Neural progenitor cell (in vitro differentiated cells): Measurements from ENCODE around the gene OR8U1.

Experiments
- EZH2phosphoT487 ChIP-seq: fragments of 200-600 bp; sonication (generic); IDR thresholded peaks from 2 replicates; pipeline ENCODE4 v1.6.1; 2017; ENCODE audit warnings: antibody characterized with exemption
- TF ChIP-seq, protein P1 (sequence below): fragments of 200-600 bp; sonication (generic); IDR thresholded peaks from 2 replicates; pipeline ENCODE4 v1.5.1; 2017; ENCODE audit warnings: antibody characterized with exemption, mild to moderate bottlenecking

DNA sequence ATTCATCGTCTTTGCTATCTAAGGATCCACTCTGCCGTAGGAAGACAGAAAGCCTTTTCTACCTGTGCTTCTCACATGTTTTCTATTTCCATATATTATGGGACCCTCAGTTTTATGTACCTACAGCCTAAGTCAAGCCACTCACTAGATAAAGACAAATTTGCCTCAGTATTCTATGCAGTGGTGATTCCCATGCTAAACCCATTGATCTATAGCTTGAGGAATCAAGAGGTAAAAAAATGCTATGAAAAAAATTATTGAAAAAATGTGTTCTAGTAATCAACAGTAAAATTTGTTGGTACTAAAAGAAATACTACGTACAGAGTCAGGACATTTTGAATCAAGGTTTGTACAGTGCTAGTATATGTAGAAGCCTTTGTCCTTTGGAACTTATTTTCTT lies 19.0 kb downstream of the OR8U1 start:
- TF ChIP-seq, protein P1, sequence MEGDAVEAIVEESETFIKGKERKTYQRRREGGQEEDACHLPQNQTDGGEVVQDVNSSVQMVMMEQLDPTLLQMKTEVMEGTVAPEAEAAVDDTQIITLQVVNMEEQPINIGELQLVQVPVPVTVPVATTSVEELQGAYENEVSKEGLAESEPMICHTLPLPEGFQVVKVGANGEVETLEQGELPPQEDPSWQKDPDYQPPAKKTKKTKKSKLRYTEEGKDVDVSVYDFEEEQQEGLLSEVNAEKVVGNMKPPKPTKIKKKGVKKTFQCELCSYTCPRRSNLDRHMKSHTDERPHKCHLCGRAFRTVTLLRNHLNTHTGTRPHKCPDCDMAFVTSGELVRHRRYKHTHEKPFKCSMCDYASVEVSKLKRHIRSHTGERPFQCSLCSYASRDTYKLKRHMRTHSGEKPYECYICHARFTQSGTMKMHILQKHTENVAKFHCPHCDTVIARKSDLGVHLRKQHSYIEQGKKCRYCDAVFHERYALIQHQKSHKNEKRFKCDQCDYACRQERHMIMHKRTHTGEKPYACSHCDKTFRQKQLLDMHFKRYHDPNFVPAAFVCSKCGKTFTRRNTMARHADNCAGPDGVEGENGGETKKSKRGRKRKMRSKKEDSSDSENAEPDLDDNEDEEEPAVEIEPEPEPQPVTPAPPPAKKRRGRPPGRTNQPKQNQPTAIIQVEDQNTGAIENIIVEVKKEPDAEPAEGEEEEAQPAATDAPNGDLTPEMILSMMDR, result no peak
- no peak for TF ChIP-seq EZH2phosphoT487
